Bone marrow (tissue), 2 donors: ENCODE data around the gene EHD1.

ENCODE experiments used
- DNase-seq, 2 donors: peaks; one replicate each; lab custom pipeline; 2025; lab: John Stamatoyannopoulos, UW

The EHD1 gene

GRCh38 chr11:64909653-64910343, 31.4 kb upstream of the EHD1 start:
- DNase-seq = no peak

GRCh38 chr11:64908766-64909165, 30.3 kb upstream of the EHD1 start:
- no peak for DNase-seq

- no peak for DNase-seq
Observed at GRCh38 chr11:64906314-64906635, 27.9 kb upstream of the EHD1 start.

GRCh38 chr11:64905516-64906313, 27.3 kb upstream of the EHD1 start:
- no peak for DNase-seq

GRCh38 chr11:64903291-64903833, 24.9 kb upstream of the EHD1 start:
- DNase-seq = no peak

GRCh38 chr11:64902102-64902900, 23.9 kb upstream of the EHD1 start:
- no peak for DNase-seq

- DNase-seq = no peak
Observed at GRCh38 chr11:64900774-64901173, 22.4 kb upstream of the EHD1 start.

GRCh38 chr11:64900263-64900678, 21.9 kb upstream of the EHD1 start:
- no peak for DNase-seq

- no peak for DNase-seq
Observed at GRCh38 chr11:64898541-64898940, 20.1 kb upstream of the EHD1 start.

- DNase-seq = no peak
Observed at GRCh38 chr11:64898076-64898445, 19.6 kb upstream of the EHD1 start.

- no peak for DNase-seq
Observed at GRCh38 chr11:64897381-64898075, 19.1 kb upstream of the EHD1 start.

- DNase-seq = no peak
Observed at GRCh38 chr11:64896448-64897022, 18.1 kb upstream of the EHD1 start.

- DNase-seq = no peak
Observed at GRCh38 chr11:64894812-64895452, 16.5 kb upstream of the EHD1 start.

GRCh38 chr11:64894070-64894811, 15.8 kb upstream of the EHD1 start:
- DNase-seq = peak; percentile 70 to 81

GRCh38 chr11:64893194-64894069, 15.0 kb upstream of the EHD1 start:
- DNase-seq = no peak

GRCh38 chr11:64892838-64893193, 14.4 kb upstream of the EHD1 start:
- no peak for DNase-seq

- no peak for DNase-seq
Observed at GRCh38 chr11:64892411-64892831, 14.0 kb upstream of the EHD1 start.

- no peak for DNase-seq
Observed at GRCh38 chr11:64891880-64892279, 13.5 kb upstream of the EHD1 start.

- DNase-seq = no peak
Observed at GRCh38 chr11:64891215-64891848, 12.9 kb upstream of the EHD1 start.
